H1 (cell line): ENCODE data around the gene PDE3A.

Experiments
- BRCA1 ChIP-seq: IDR thresholded peaks from 2 replicates; pipeline ENCODE4 v1.6.1; 2012; ENCODE audit warnings: low read depth, low read length, improper control_type of control experiment
- CTCF ChIP-seq, 3 experiments: IDR thresholded peaks; 1 replicate in 2 of 3; 2 replicates in 1 of 3; pipeline versions ENCODE4 v1.5.1 to v1.6.1; 2011; ENCODE audit warnings: low read length in 3 of 3, mild to moderate bottlenecking in 3 of 3, inconsistent platforms in 2 of 3, low read depth in 1 of 3, moderate library complexity in 1 of 3; ENCODE audit not compliant: insufficient read depth in 1 of 3; ENCODE audit errors: control extremely low read depth in 1 of 3
- EP300 ChIP-seq, 2 experiments: IDR thresholded peaks; 1 replicate in 1 of 2; 2 replicates in 1 of 2; pipeline ENCODE4 v1.6.1; 2011 to 2012; ENCODE audit warnings: low read depth in 2 of 2, low read length in 2 of 2, mild to moderate bottlenecking in 2 of 2, borderline replicate concordance in 1 of 2, inconsistent platforms in 1 of 2, moderate library complexity in 1 of 2
- JUN ChIP-seq: IDR thresholded peaks from 2 replicates; pipeline ENCODE4 v1.6.1; 2011; ENCODE audit warnings: low read depth, mild to moderate bottlenecking, improper control_type of control experiment, low read length
- KDM5A ChIP-seq: fragments of 200-600 bp; IDR thresholded peaks from 2 replicates; pipeline ENCODE4 v1.7.1; 2012; ENCODE audit warnings: mild to moderate bottlenecking, low read length, inconsistent platforms, mixed read lengths
- MAX ChIP-seq: IDR thresholded peaks from 2 replicates; pipeline ENCODE4 v1.6.1; 2012; ENCODE audit warnings: inconsistent platforms
- NRF1 ChIP-seq: IDR thresholded peaks from 2 replicates; pipeline ENCODE4 v1.6.1; 2011; ENCODE audit warnings: mild to moderate bottlenecking, low read depth, low read length, improper control_type of control experiment
- SRF ChIP-seq: IDR thresholded peaks from 2 replicates; pipeline ENCODE4 v1.6.1; 2011; ENCODE audit warnings: mild to moderate bottlenecking, low read depth, low read length, moderate library complexity
- SUZ12 ChIP-seq: fragments of 200-600 bp; sonication (generic); IDR thresholded peaks from 2 replicates; pipeline ENCODE4 v1.6.1; 2012; ENCODE audit warnings: mild to moderate bottlenecking, inconsistent platforms, low read length, moderate library complexity, mixed read lengths
- TAF1 ChIP-seq: IDR thresholded peaks from 2 replicates; pipeline ENCODE4 v1.6.1; 2011; ENCODE audit warnings: mild to moderate bottlenecking, low read depth, low read length
- TEAD4 ChIP-seq: IDR thresholded peaks from 2 replicates; pipeline ENCODE4 v1.6.1; 2012; ENCODE audit warnings: low read depth, low read length, inconsistent platforms, mixed read lengths
- YY1 ChIP-seq: IDR thresholded peaks from 2 replicates; pipeline ENCODE4 v1.6.1; 2011; ENCODE audit warnings: low read depth, mild to moderate bottlenecking, low read length

GRCh38 chr12:20452496-20453010, 84.2 kb downstream of the PDE3A start:
- TF ChIP-seq EP300 (IDR thresholded peaks at IDR 0.05; ENCODE audit: borderline replicate concordance in 1 of 2, low read depth in 2 of 2, low read length in 2 of 2): no peak
- TF ChIP-seq SUZ12: no peak
- no peak for TF ChIP-seq CTCF (IDR thresholded peaks at IDR 0.05; ENCODE audit: control extremely low read depth in 1 of 3, insufficient read depth in 1 of 3, low read depth in 1 of 3, low read length in 3 of 3)
- TF ChIP-seq JUN: no peak
- no peak for TF ChIP-seq NRF1
- no peak for TF ChIP-seq BRCA1
- TF ChIP-seq YY1: no peak
- no peak for TF ChIP-seq TAF1
- TF ChIP-seq KDM5A: no peak
- TF ChIP-seq TEAD4: no peak
- TF ChIP-seq MAX: no peak
- TF ChIP-seq SRF: no peak
